GM23338 (cell line): ENCODE measurements around the gene PDE5A. TPM values are rescaled to one million over a fixed set of nuclear protein-coding genes. Genes with fewer than 3 reads are reported as not detected.

Source experiments
- ATAC-seq: fragments of 200-7000 bp; cut with Tn5 transposase; 3 replicates; pipeline ENCODE4 v1.9.1; 2020
- DNase-seq: peaks from one replicate; pipeline ENCODE4 v3.0.0-alpha.2; 2015; ENCODE audit warnings: low spot score
- H2AFZ ChIP-seq: fragments of 200-600 bp; sonication (generic); 2 replicates; pipeline ENCODE4 v1.8.0; 2016; ENCODE audit warnings: antibody characterized with exemption, mild to moderate bottlenecking, moderate library complexity
- H3F3A ChIP-seq: fragments of 200-600 bp; sonication (generic); replicated peaks from 2 replicates; pipeline ENCODE4 v1.8.0; 2017; ENCODE audit warnings: antibody characterized with exemption, mixed run types, low read depth
- H3K27ac ChIP-seq: fragments of 200-600 bp; sonication (generic); 2 replicates; pipeline ENCODE4 v1.6.1; 2016; ENCODE audit warnings: low read depth
- H3K27me3 ChIP-seq: fragments of 200-600 bp; sonication (generic); 2 replicates; pipeline ENCODE4 v1.8.0; 2016; ENCODE audit warnings: mild to moderate bottlenecking, mixed run types, moderate library complexity; ENCODE audit not compliant: insufficient read depth
- H3K36me3 ChIP-seq: fragments of 200-600 bp; sonication (generic); 2 replicates; pipeline ENCODE4 v1.8.0; 2016; ENCODE audit warnings: mild to moderate bottlenecking; ENCODE audit not compliant: insufficient read depth
- H3K4me1 ChIP-seq: fragments of 200-600 bp; sonication (generic); 2 replicates; pipeline ENCODE4 v1.8.0; 2016; ENCODE audit warnings: mild to moderate bottlenecking, moderate library complexity; ENCODE audit not compliant: insufficient read depth
- H3K4me2 ChIP-seq: fragments of 200-600 bp; sonication (generic); 2 replicates; pipeline ENCODE4 v1.7.1; 2017; ENCODE audit warnings: mixed run types
- H3K4me3 ChIP-seq: fragments of 200-600 bp; sonication (generic); 2 replicates; pipeline ENCODE4 v1.6.1; 2016; ENCODE audit warnings: mixed run types
- H3K79me2 ChIP-seq: fragments of 200-600 bp; sonication (generic); replicated peaks from 2 replicates; pipeline ENCODE4 v1.8.0; 2017; ENCODE audit warnings: mild to moderate bottlenecking; ENCODE audit not compliant: insufficient read depth
- H3K9me2 ChIP-seq: fragments of 200-600 bp; sonication (generic); 2 replicates; pipeline ENCODE4 v1.8.0; 2017; ENCODE audit not compliant: insufficient read depth
- H4K20me1 ChIP-seq: fragments of 200-600 bp; sonication (generic); replicated peaks from 2 replicates; pipeline ENCODE4 v1.8.0; 2017; ENCODE audit warnings: mild to moderate bottlenecking; ENCODE audit not compliant: insufficient read depth
- H3K27ac Mint-ChIP-seq: 2 replicates; pipeline ENCODE4 v1.8.0; 2020; ENCODE audit warnings: inconsistent platforms, mild to moderate bottlenecking, moderate library complexity, mixed read lengths
- H3K27me3 Mint-ChIP-seq: 3 replicates; pipeline ENCODE4 v1.8.0; 2022; ENCODE audit warnings: low read depth, mild to moderate bottlenecking, moderate library complexity, mixed read lengths, inconsistent platforms; ENCODE audit not compliant: insufficient read depth, poor library complexity
- H3K36me3 Mint-ChIP-seq: 3 replicates; pipeline ENCODE4 v1.8.0; 2021; ENCODE audit warnings: low read depth, mild to moderate bottlenecking, inconsistent platforms, moderate library complexity, mixed read lengths
- H3K4me1 Mint-ChIP-seq: 3 replicates; pipeline ENCODE4 v1.8.0; 2020; ENCODE audit warnings: mild to moderate bottlenecking, inconsistent platforms, mixed read lengths
- H3K4me3 Mint-ChIP-seq: 3 replicates; pipeline ENCODE4 v1.8.0; 2021; ENCODE audit warnings: moderate library complexity, mild to moderate bottlenecking, inconsistent platforms, mixed read lengths
- H3K9me3 Mint-ChIP-seq: 3 replicates; pipeline ENCODE4 v1.8.0; 2020; ENCODE audit warnings: moderate library complexity, mild to moderate bottlenecking, inconsistent platforms, mixed read lengths
- EZH2 ChIP-seq: fragments of 200-600 bp; sonication (generic); IDR thresholded peaks from one replicate; pipeline ENCODE4 v1.8.0; 2017; ENCODE audit warnings: antibody characterized with exemption, mild to moderate bottlenecking, low read depth; ENCODE audit not compliant: unreplicated experiment
- EZH2phosphoT487 ChIP-seq: fragments of 200-600 bp; sonication (generic); IDR thresholded peaks from one replicate; pipeline ENCODE4 v1.8.1; 2018; ENCODE audit warnings: antibody characterized with exemption; ENCODE audit not compliant: unreplicated experiment
- JUNB ChIP-seq: IDR thresholded peaks from one replicate; pipeline ENCODE4 v1.6.1; 2016; ENCODE audit warnings: antibody characterized with exemption; ENCODE audit not compliant: unreplicated experiment
- STAT1 ChIP-seq: IDR thresholded peaks from one replicate; pipeline ENCODE4 v1.6.1; 2016; ENCODE audit warnings: antibody characterized with exemption; ENCODE audit not compliant: unreplicated experiment
- ZNF114 ChIP-seq: fragments of 250-450 bp; sonication (Bioruptor Pico); IDR thresholded peaks from 2 replicates; pipeline ENCODE4 v1.5.0; 2020; ENCODE audit warnings: mild to moderate bottlenecking, moderate library complexity
- polyA plus RNA-seq: library from polyadenylated mRNA; unstranded; fragments of >200 nt; fragmentation: Nextera tagmentation; extraction: Ambion mirVana; gene quantifications from 2 replicates; pipeline ENCODE4 v1.2.1, GENCODE V29; 2016
- total RNA-seq: library from RNA; depleted of rRNA; stranded (reverse); fragments of >200 nt; shearing (Covaris generic); gene quantifications from 2 replicates; pipeline ENCODE4 v1.2.3, GENCODE V29; 2014
- TF ChIP-seq, protein P1 (sequence below): IDR thresholded peaks from 2 replicates; pipeline ENCODE4 v1.6.1; 2016; ENCODE audit warnings: antibody characterized with exemption
- TF ChIP-seq, protein P2 (sequence below): fragments of 250-450 bp; sonication (Bioruptor Pico); IDR thresholded peaks from 2 replicates; pipeline ENCODE4 v1.5.0; 2020; ENCODE audit warnings: mild to moderate bottlenecking, moderate library complexity
- TF ChIP-seq, protein P3 (sequence below), 2 experiments: fragments of 200-600 bp in 1 of 2; sonication (generic) in 1 of 2; conservative IDR thresholded peaks; 2 replicates each; pipeline versions ENCODE4 v1.5.1 to v1.6.1; 2016 to 2017; ENCODE audit warnings: antibody characterized with exemption in 2 of 2, low read depth in 2 of 2, mild to moderate bottlenecking in 2 of 2, moderate library complexity in 1 of 2

Gene PDE5A
- total and polyA plus RNA-seq, 2 experiments from 2014 or later = 15.0 to 22.6 TPM

DNA sequence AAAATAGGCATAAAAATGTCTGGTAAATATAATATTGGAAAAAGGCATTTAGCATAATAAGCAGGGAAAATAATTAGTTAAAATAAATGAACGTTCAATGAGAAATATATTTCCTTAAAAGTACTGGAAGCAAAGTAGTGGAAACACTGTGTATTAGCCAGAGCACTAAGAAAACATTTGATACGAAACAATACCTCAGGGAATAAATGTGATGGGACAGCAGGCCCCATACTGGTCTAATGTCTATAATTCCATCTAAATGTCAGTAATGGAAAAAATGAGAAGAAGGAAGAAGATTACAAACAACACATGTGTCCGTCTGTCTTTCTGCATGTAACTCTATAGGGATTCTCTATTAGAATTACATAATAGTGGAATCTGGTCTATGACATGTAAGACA is 79.0 kb downstream of the PDE5A start:
- no peak overlapping the region for H3K4me3 ChIP-seq
- no peaks in the 10 kb centered on the region for H3K79me2 ChIP-seq
- no peak overlapping the region for H2AFZ ChIP-seq
- ATAC-seq (no peak), DNase-seq (no peak)
- H3K36me3 ChIP-seq = no peaks in the 10 kb centered on the region
- Mint-ChIP-seq H3K9me3 (no peaks in the 10 kb centered on the region), H3K36me3 (no peaks in the 10 kb centered on the region; the same call in 2 of the 3 replicates), H3K27ac (no peak overlapping the region), H3K4me3 (no peak overlapping the region), H3K27me3 (no peaks in the 10 kb centered on the region), H3K4me1 (peaks cover 10% of the 10 kb centered on the region)
- no peaks in the 10 kb centered on the region for H3K27me3 ChIP-seq
- H3K4me2 ChIP-seq = no peak overlapping the region
- H3K9me2 ChIP-seq = no peaks in the 10 kb centered on the region
- TF ChIP-seq, protein P1, sequence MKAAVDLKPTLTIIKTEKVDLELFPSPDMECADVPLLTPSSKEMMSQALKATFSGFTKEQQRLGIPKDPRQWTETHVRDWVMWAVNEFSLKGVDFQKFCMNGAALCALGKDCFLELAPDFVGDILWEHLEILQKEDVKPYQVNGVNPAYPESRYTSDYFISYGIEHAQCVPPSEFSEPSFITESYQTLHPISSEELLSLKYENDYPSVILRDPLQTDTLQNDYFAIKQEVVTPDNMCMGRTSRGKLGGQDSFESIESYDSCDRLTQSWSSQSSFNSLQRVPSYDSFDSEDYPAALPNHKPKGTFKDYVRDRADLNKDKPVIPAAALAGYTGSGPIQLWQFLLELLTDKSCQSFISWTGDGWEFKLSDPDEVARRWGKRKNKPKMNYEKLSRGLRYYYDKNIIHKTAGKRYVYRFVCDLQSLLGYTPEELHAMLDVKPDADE = no peak
- TF ChIP-seq, protein P2, sequence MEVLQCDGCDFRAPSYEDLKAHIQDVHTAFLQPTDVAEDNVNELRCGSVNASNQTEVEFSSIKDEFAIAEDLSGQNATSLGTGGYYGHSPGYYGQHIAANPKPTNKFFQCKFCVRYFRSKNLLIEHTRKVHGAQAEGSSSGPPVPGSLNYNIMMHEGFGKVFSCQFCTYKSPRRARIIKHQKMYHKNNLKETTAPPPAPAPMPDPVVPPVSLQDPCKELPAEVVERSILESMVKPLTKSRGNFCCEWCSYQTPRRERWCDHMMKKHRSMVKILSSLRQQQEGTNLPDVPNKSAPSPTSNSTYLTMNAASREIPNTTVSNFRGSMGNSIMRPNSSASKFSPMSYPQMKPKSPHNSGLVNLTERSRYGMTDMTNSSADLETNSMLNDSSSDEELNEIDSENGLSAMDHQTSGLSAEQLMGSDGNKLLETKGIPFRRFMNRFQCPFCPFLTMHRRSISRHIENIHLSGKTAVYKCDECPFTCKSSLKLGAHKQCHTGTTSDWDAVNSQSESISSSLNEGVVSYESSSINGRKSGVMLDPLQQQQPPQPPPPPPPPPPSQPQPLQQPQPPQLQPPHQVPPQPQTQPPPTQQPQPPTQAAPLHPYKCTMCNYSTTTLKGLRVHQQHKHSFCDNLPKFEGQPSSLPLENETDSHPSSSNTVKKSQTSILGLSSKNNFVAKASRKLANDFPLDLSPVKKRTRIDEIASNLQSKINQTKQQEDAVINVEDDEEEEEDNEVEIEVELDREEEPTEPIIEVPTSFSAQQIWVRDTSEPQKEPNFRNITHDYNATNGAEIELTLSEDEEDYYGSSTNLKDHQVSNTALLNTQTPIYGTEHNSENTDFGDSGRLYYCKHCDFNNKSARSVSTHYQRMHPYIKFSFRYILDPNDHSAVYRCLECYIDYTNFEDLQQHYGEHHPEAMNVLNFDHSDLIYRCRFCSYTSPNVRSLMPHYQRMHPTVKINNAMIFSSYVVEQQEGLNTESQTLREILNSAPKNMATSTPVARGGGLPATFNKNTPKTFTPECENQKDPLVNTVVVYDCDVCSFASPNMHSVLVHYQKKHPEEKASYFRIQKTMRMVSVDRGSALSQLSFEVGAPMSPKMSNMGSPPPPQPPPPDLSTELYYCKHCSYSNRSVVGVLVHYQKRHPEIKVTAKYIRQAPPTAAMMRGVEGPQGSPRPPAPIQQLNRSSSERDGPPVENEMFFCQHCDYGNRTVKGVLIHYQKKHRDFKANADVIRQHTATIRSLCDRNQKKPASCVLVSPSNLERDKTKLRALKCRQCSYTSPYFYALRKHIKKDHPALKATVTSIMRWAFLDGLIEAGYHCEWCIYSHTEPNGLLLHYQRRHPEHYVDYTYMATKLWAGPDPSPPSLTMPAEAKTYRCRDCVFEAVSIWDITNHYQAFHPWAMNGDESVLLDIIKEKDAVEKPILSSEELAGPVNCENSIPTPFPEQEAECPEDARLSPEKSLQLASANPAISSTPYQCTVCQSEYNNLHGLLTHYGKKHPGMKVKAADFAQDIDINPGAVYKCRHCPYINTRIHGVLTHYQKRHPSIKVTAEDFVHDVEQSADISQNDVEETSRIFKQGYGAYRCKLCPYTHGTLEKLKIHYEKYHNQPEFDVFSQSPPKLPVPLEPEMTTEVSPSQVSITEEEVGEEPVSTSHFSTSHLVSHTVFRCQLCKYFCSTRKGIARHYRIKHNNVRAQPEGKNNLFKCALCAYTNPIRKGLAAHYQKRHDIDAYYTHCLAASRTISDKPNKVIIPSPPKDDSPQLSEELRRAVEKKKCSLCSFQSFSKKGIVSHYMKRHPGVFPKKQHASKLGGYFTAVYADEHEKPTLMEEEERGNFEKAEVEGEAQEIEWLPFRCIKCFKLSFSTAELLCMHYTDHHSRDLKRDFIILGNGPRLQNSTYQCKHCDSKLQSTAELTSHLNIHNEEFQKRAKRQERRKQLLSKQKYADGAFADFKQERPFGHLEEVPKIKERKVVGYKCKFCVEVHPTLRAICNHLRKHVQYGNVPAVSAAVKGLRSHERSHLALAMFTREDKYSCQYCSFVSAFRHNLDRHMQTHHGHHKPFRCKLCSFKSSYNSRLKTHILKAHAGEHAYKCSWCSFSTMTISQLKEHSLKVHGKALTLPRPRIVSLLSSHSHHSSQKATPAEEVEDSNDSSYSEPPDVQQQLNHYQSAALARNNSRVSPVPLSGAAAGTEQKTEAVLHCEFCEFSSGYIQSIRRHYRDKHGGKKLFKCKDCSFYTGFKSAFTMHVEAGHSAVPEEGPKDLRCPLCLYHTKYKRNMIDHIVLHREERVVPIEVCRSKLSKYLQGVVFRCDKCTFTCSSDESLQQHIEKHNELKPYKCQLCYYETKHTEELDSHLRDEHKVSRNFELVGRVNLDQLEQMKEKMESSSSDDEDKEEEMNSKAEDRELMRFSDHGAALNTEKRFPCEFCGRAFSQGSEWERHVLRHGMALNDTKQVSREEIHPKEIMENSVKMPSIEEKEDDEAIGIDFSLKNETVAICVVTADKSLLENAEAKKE (CRISPR knock-in tag) = no peak
- no peak for TF ChIP-seq EZH2phosphoT487
- no peak for TF ChIP-seq STAT1
- no peak for TF ChIP-seq ZNF114 (CRISPR knock-in tag)
- no peaks in the 10 kb centered on the region for H3F3A ChIP-seq
- H3K27ac ChIP-seq = no peak overlapping the region
- no peaks in the 10 kb centered on the region for H4K20me1 ChIP-seq
- H3K4me1 ChIP-seq = no peaks in the 10 kb centered on the region

DNA sequence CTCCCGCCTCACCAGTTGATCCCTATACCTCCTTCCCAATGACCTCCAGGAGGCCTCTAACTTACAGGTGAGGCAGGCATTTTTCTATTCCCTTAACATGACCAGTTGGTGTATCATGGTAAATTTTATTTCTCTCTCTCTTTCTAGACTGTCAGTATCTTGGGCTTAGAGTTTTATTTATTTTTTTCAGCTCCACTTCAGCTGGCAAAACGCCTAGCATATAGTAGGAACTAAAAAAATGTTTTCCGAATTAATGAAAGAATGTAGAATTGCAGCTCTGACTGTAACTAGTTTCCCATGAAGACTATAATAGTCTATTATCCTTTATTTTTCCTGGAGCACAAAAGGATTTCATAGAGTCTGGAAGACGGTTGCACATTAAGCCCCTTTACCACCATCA is 84.8 kb downstream of the PDE5A start:
- H3K27me3 ChIP-seq = no peaks in the 10 kb centered on the region
- H3K9me2 ChIP-seq = no peaks in the 10 kb centered on the region
- H3K4me2 ChIP-seq = no peak overlapping the region
- no peak overlapping the region for H3K4me3 Mint-ChIP-seq
- peaks cover 3% of the 10 kb centered on the region; the same call in 1 of the 3 replicates for H3K36me3 Mint-ChIP-seq
- H3K79me2 ChIP-seq = no peaks in the 10 kb centered on the region
- H3K36me3 ChIP-seq = peaks cover 10% of the 10 kb centered on the region; the same call in 1 of the 2 replicates
- H2AFZ ChIP-seq = no peak overlapping the region
- no peak overlapping the region for H3K4me3 ChIP-seq
- no peak overlapping the region for H3K27ac ChIP-seq
- no peaks in the 10 kb centered on the region for H3K4me1 Mint-ChIP-seq
- H3K4me1 ChIP-seq = no peaks in the 10 kb centered on the region
- H3K27me3 Mint-ChIP-seq = no peaks in the 10 kb centered on the region
- H3K27ac Mint-ChIP-seq = no peak overlapping the region
- no peak for ATAC-seq
- no peaks in the 10 kb centered on the region for H3K9me3 Mint-ChIP-seq
- H3F3A ChIP-seq = no peaks in the 10 kb centered on the region
- no peak for DNase-seq
- H4K20me1 ChIP-seq = no peaks in the 10 kb centered on the region
- TF ChIP-seq JUNB (no peak), STAT1 (no peak), ZNF114 (CRISPR knock-in tag) (no peak), EZH2 (no peak)
- TF ChIP-seq, protein P3, sequence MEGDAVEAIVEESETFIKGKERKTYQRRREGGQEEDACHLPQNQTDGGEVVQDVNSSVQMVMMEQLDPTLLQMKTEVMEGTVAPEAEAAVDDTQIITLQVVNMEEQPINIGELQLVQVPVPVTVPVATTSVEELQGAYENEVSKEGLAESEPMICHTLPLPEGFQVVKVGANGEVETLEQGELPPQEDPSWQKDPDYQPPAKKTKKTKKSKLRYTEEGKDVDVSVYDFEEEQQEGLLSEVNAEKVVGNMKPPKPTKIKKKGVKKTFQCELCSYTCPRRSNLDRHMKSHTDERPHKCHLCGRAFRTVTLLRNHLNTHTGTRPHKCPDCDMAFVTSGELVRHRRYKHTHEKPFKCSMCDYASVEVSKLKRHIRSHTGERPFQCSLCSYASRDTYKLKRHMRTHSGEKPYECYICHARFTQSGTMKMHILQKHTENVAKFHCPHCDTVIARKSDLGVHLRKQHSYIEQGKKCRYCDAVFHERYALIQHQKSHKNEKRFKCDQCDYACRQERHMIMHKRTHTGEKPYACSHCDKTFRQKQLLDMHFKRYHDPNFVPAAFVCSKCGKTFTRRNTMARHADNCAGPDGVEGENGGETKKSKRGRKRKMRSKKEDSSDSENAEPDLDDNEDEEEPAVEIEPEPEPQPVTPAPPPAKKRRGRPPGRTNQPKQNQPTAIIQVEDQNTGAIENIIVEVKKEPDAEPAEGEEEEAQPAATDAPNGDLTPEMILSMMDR (conservative IDR thresholded peaks at IDR 0.05; ENCODE audit: low read depth in 2 of 2) = no peak
